Left kidney (tissue), 1 donor: ENCODE measurements around the gene ZZZ3. TPM values are rescaled to one million over a fixed set of nuclear protein-coding genes. Genes with fewer than 3 reads are reported as not detected.

Experiments
- polyA plus RNA-seq: library from polyadenylated mRNA; unstranded; fragments of 120-200 nt; gene quantifications from one replicate; pipeline ENCODE4 v1.2.1, GENCODE V29; 2013; ENCODE audit not compliant: insufficient read length

Gene ZZZ3
- polyA plus RNA-seq, 1 donor = 73.0 TPM

Other genes with a start within 250 kb of the ZZZ3 start
- gene USP33, start 77.2 kb upstream of the ZZZ3 start, polyA plus RNA-seq = 121 TPM
- gene MIGA1, start 97.0 kb upstream of the ZZZ3 start, polyA plus RNA-seq = 22.9 TPM
- gene NEXN, start 206.0 kb upstream of the ZZZ3 start, polyA plus RNA-seq = 12.7 TPM